NCI-H345 treated with DMSO at 0.1 percent for 48 hours (cell line): Measurements from ENCODE around the gene CCDC106.
A peak's percentile ranks its signal among the peaks of the same experiment; 100 is the strongest.

Experiments
- DNase-seq: peaks from one replicate; lab custom pipeline; 2025; ENCODE audit not compliant: unreplicated experiment; lab: John Stamatoyannopoulos, UW

Gene CCDC106

GRCh38 chr19:55667958-55668357 lies 19.9 kb downstream of the CCDC106 start:
- no peak for DNase-seq

GRCh38 chr19:55668603-55669348 lies 20.8 kb downstream of the CCDC106 start:
- no peak for DNase-seq

- DNase-seq = no peak
Measured at GRCh38 chr19:55669418-55670279, 21.6 kb downstream of the CCDC106 start.

GRCh38 chr19:55670280-55671053 lies 22.5 kb downstream of the CCDC106 start:
- no peak for DNase-seq

GRCh38 chr19:55671054-55671378 lies 23.0 kb downstream of the CCDC106 start:
- DNase-seq = no peak

GRCh38 chr19:55672418-55672817 lies 24.4 kb downstream of the CCDC106 start:
- DNase-seq = no peak

- DNase-seq = no peak
Measured at GRCh38 chr19:55673465-55673864, 25.5 kb downstream of the CCDC106 start.

GRCh38 chr19:55673889-55674288 lies 25.9 kb downstream of the CCDC106 start:
- no peak for DNase-seq

GRCh38 chr19:55674459-55674840 lies 26.4 kb downstream of the CCDC106 start:
- no peak for DNase-seq

- peak; percentile 82 for DNase-seq
Measured at GRCh38 chr19:55674841-55675660, 27.0 kb downstream of the CCDC106 start, which contains the start of gene EPN1. Gene EPN1 (plus strand): TSS chr19:55675226. CDS start chr19:55678628, 3,402 bp downstream.

- no peak for DNase-seq
Measured at GRCh38 chr19:55675661-55676354, 27.8 kb downstream of the CCDC106 start.

GRCh38 chr19:55676383-55676782 lies 28.4 kb downstream of the CCDC106 start:
- no peak for DNase-seq

- DNase-seq = no peak
Measured at GRCh38 chr19:55676889-55677505, 29.0 kb downstream of the CCDC106 start.

GRCh38 chr19:55677572-55678028 lies 29.6 kb downstream of the CCDC106 start:
- DNase-seq = no peak

GRCh38 chr19:55678121-55678671 lies 30.2 kb downstream of the CCDC106 start:
- no peak for DNase-seq

- DNase-seq = no peak
Measured at GRCh38 chr19:55679343-55680257, 31.6 kb downstream of the CCDC106 start.

GRCh38 chr19:55680339-55681130 lies 32.5 kb downstream of the CCDC106 start:
- no peak for DNase-seq
